Measurements from ENCODE around the gene CDRT15L2. TPM values are rescaled to one million over a fixed set of nuclear protein-coding genes. Genes with fewer than 3 reads are reported as not detected.
"Not testable (repeated sequence)": the region's sequence is repeated elsewhere in the genome, so short reads cannot be mapped to it uniquely, and the experiment has no call there.

CDRT15L2 gene
- total and polyA plus RNA-seq, 10 donors: not detected

DNA sequence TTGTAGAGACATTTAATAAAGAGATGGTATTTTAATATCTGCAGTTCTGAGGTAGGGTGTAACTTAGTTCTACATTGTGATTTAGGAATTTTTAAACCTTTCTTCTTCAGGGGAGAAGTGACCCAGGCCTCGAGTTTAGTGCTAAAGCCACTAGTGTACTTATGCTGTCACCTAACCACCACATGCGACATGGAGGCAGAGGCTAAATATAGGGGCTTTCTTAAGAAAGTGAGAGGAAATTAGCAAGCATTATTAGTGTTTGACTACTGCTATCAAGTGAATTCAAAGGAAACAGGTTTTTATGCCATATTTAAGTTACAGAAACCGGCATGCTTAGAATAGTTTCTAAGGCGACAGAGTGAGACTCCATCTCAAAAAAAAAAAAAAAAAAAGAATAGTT, 11.5 kb downstream of the CDRT15L2 start:
- H3K4me1 ChIP-seq; DNase-seq; H3K36me3 ChIP-seq; H3K9me3 ChIP-seq; intact Hi-C loops (cut with DNase I; ENCODE audit: low total_unique reads); H3K4me3 ChIP-seq; H3K27ac ChIP-seq: not testable (repeated sequence)
- H3K27me3 ChIP-seq (replicated peaks in 1 of 7): peaks cover 0 to 25% (median 8%) of the 10 kb centered on the region in 7 donors
- WGBS, 5 donors: 33 to 50% (median 48%) methylated on average over 2 to 3 of the region's 4 CpGs

DNA sequence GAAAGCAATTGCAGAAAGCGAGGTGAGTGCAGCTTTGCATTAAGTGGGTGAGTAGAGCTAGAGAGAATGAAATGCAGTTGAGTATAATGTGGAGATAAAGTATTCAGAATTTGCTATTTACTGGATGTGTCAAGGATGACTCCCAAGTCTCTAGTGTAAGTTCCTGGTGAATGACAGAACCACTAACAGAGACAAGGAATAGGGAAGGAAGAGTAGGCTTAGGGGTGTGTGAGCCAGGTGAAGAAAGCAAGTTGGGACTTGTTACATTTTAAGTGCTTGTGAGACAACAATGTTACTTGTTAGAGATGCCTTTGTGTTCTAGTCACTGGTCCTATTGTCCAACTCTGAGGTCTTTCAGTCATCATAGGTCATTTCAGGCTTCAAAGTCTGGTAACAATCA, 26.0 kb downstream of the CDRT15L2 start:
- intact Hi-C loops (cut with DNase I; ENCODE audit: low total_unique reads); H3K36me3 ChIP-seq; DNase-seq; H3K9me3 ChIP-seq; H3K27me3 ChIP-seq (replicated peaks in 1 of 7); H3K4me1 ChIP-seq; H3K4me3 ChIP-seq; H3K27ac ChIP-seq: not testable (repeated sequence)
- 82 to 93% (median 85%) methylated on average over 1 of the region's 1 CpG for WGBS, 5 donors

DNA sequence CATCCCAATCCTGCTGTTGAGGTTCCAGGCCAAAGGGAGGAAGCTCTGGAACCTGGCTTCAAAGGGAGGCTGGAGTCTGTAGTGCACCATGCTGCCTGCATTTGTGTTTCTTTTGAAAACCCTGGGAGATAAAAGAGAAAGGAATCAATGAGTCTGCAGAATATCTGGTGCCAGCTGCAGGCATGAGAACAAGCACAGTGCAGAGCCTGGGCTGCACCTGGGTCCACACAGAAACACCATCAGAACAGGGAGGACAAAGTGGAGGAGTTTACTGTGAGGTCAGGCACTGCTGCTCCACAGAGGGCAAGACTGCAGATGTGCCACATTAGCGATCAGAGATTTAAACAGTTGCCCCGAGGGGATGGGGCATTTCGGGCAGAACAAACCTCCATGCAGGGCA, 30.0 kb downstream of the CDRT15L2 start:
- DNase-seq; H3K4me3 ChIP-seq; H3K27ac ChIP-seq; intact Hi-C loops (cut with DNase I; ENCODE audit: low total_unique reads); H3K36me3 ChIP-seq; H3K9me3 ChIP-seq; H3K4me1 ChIP-seq; H3K27me3 ChIP-seq (replicated peaks in 1 of 7): not testable (repeated sequence)
- WGBS, 5 donors: 60 to 97% (median 88%) methylated on average over 1 to 3 of the region's 3 CpGs

DNA sequence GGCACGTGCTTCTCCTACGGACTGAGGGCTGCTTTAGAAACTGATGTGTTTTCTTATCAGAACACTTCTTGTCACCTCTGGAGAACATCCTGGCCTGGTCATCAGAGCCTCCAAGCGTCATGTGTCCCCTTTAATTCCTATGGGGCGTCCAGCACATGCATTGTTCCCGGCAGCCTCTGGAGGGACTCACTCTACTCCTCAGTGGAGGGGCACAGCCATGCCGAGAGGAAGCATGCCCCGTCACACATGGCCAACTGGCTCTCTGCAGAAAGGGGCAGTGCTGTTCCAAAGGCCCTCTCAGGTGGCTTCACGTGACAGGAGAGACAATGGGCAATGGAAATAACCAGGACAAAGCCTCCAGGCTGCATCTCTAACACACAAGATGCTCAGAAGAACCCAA, 31.8 kb downstream of the CDRT15L2 start:
- 79 to 86% (median 82%) methylated on average over 8 of the region's 8 CpGs for WGBS, 5 donors
- Histone ChIP-seq H3K4me3 (no peak overlapping the region), H3K27ac (no peak overlapping the region), H3K4me1 (no peaks in the 10 kb centered on the region), H3K27me3 (replicated peaks in 1 of 7) (no peaks in the 10 kb centered on the region), H3K36me3 (no peaks in the 10 kb centered on the region), H3K9me3 (no peaks in the 10 kb centered on the region)
- intact Hi-C loops (cut with DNase I; ENCODE audit: low total_unique reads): no loop called here
- DNase-seq: no peak
- TF ChIP-seq, protein P1, sequence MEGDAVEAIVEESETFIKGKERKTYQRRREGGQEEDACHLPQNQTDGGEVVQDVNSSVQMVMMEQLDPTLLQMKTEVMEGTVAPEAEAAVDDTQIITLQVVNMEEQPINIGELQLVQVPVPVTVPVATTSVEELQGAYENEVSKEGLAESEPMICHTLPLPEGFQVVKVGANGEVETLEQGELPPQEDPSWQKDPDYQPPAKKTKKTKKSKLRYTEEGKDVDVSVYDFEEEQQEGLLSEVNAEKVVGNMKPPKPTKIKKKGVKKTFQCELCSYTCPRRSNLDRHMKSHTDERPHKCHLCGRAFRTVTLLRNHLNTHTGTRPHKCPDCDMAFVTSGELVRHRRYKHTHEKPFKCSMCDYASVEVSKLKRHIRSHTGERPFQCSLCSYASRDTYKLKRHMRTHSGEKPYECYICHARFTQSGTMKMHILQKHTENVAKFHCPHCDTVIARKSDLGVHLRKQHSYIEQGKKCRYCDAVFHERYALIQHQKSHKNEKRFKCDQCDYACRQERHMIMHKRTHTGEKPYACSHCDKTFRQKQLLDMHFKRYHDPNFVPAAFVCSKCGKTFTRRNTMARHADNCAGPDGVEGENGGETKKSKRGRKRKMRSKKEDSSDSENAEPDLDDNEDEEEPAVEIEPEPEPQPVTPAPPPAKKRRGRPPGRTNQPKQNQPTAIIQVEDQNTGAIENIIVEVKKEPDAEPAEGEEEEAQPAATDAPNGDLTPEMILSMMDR (IDR thresholded peaks at IDR 0.05 in 8 of 11, conservative IDR thresholded peaks at IDR 0.05 in 3 of 11): no peak

DNA sequence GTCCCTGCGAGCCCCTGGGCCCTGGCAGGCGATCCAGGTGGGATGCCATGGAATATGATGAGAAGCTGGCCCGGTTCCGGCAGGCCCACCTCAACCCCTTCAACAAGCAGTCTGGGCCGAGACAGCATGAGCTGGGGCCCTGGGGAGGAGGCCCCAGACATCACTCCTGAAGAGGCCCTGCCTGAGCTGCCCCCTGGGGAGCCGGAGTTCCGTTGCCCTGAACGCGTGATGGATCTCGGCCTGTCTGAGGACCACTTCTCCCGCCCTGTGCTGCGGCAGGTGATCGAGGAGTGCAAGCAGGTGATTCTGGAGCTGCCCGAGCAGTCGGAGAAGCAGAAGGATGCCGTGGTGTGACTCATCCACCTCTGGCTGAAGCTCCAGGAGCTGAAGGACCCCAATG, 33.1 kb downstream of the CDRT15L2 start:
- WGBS, 5 donors: 78 to 96% (median 93%) methylated on average over 7 to 16 of the region's 16 CpGs
- intact Hi-C loops (cut with DNase I; ENCODE audit: low total_unique reads): no loop called here

DNA sequence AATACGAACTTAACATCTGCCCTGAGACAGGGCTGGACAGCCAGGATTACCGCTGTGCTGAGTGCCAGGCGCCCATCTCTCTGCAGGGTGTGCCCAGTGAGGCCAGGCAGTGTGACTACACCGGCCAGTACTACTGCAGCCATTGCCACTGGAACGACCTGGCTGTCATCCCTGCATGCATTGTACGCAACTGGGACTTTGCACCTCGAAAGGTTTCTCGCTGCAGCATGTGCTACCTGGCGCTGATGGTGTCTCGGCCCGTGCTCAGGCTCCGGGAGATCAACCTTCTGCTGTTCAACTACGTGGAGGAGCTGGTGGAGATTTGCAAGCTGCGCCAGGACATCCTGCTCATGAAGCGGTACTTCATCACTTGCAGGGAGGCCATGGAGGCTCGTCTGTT, 33.7 kb downstream of the CDRT15L2 start:
- no peaks in the 10 kb centered on the region for H3K9me3 ChIP-seq
- no peaks in the 10 kb centered on the region for H3K4me1 ChIP-seq
- TF ChIP-seq, protein P1 (IDR thresholded peaks at IDR 0.05 in 8 of 11, conservative IDR thresholded peaks at IDR 0.05 in 3 of 11): no peak
- TF ChIP-seq POLR2AphosphoS5 (IDR thresholded peaks at IDR 0.05) (no peak), POLR2A (IDR thresholded peaks at IDR 0.05) (no peak)
- no peak for DNase-seq
- no peaks in the 10 kb centered on the region for H3K36me3 ChIP-seq
- WGBS, 5 donors: 88 to 94% (median 90%) methylated on average over 4 to 16 of the region's 16 CpGs
- H3K27ac ChIP-seq: no peak overlapping the region
- intact Hi-C loops (cut with DNase I; ENCODE audit: low total_unique reads): no loop called here
- H3K27me3 ChIP-seq (replicated peaks in 1 of 7): no peaks in the 10 kb centered on the region
- no peak overlapping the region for H3K4me3 ChIP-seq

More for the DNA sequence above, 33.1 kb downstream of the CDRT15L2 start:
- H3K4me1 ChIP-seq: no peaks in the 10 kb centered on the region
- no peak overlapping the region for H3K4me3 ChIP-seq
- no peak for DNase-seq
- H3K36me3 ChIP-seq: no peaks in the 10 kb centered on the region
- H3K27ac ChIP-seq: no peak overlapping the region
- no peaks in the 10 kb centered on the region for H3K9me3 ChIP-seq
- TF ChIP-seq POLR2A (IDR thresholded peaks at IDR 0.05) (no peak), POLR2AphosphoS5 (IDR thresholded peaks at IDR 0.05) (no peak)
- TF ChIP-seq, protein P1 (IDR thresholded peaks at IDR 0.05 in 8 of 11, conservative IDR thresholded peaks at IDR 0.05 in 3 of 11): no peak
- no peaks in the 10 kb centered on the region for H3K27me3 ChIP-seq (replicated peaks in 1 of 7)
